NCI-H1105 treated with DMSO at 0.1 percent for 48 hours (cell line): ENCODE data around the gene RBM22.

ENCODE experiments used
- DNase-seq: peaks from one replicate; lab custom pipeline; 2025; lab: John Stamatoyannopoulos, UW

Gene RBM22

DNA sequence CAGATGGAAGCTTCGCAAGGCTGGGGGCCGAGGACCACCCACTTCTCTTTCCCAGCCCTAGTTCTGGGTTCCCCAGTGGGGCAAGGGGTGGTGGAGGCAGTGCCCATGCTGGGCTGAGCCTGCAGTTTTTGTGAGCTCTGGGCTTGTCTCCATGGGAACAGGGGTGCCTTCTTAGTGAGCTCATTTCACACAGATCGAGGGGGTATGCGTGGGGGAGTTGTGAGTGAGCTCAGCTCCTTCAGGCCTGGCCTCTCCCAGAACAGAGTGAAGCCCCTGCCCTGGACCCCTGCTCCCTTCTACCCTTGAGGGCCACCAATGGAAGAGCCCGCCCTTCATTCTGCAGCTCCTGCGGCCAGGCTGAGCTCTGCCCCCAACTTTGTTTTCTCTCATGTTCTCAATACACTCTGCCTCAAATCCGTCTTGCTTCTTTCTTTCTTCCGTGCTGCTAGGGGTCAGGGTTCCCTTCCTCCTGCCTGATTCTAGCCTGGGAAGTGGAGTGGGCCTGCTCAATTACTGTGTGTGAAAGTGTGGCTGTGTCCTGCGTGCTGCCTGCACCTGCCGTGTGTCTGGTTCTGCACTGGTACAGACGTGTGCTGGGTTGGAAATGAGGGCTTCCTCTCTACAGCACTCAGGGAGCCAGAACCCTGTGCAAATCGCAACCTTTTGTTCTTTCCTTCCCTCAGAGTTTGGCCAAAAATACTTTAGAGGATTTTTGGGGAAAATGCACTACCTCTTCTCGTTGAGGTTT lies 48.8 kb downstream of the RBM22 start:
- DNase-seq: no peak

DNA sequence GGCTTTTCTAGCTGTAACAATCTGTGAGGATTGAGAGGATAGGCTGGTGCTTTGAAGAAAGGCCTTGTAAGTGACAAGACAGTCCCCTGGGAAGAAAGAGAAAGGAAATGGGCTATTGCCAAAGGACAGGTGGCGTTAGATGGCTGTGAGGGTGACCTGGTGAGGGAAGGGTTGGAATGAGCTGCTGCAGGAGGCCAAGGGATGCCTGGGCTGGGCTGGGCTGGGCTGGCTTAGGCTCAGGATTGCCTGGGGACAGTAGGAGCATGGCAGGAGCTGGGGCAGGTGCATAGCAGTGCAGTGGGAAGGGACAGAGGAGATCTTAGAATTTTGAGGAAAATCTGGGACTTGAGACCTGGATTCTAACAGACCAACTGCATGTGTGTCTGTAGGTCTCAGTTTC lies 49.5 kb downstream of the RBM22 start:
- no peak for DNase-seq

DNA sequence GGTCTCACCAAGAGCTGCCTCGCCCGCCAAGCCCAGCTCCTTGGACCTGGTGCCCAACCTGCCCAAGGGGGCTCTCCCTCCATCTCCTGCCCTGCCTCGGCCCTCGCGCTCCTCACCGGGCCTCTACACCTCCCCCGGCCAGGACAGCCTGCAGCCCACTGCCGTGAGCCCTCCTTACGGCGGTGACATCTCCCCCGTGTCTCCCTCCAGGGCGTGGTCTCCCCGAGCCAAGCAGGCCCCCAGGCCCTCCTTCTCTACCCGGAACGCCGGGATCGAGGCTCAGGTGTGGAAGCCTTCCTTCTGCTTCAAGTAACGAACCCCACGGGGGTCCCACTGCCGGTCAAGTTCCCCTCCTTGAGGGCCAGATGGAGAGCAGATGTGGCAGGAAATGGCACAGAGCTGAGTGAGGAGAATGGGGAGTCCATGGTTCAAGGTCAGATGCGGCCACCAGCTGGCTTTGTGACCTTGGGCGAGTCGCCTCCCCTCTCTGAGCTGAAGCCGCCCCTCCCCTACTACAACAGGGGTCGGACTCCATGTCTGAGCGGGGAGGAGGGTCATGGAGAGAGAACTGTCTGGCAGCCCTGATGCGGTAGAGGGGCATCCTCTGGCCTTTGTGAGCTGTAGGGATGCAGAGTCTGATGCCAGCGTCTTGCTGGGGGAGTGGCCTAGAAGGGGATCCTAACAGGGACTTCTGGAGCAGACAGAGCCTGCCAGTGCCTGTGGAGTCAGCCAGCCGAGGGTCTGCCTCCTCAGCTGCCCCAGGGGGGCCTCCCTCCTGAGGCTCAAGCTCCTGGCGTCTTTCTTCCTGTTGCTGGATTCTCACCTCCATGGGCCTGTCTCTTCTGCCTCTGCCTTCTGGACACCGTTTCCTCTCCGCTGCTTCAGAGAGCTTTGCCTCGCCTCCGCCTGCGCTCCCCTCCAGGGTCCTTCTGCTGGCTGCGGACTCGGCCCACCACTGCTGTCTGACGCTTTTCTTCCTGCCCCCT lies 50.5 kb downstream of the RBM22 start:
- DNase-seq: no peak

DNA sequence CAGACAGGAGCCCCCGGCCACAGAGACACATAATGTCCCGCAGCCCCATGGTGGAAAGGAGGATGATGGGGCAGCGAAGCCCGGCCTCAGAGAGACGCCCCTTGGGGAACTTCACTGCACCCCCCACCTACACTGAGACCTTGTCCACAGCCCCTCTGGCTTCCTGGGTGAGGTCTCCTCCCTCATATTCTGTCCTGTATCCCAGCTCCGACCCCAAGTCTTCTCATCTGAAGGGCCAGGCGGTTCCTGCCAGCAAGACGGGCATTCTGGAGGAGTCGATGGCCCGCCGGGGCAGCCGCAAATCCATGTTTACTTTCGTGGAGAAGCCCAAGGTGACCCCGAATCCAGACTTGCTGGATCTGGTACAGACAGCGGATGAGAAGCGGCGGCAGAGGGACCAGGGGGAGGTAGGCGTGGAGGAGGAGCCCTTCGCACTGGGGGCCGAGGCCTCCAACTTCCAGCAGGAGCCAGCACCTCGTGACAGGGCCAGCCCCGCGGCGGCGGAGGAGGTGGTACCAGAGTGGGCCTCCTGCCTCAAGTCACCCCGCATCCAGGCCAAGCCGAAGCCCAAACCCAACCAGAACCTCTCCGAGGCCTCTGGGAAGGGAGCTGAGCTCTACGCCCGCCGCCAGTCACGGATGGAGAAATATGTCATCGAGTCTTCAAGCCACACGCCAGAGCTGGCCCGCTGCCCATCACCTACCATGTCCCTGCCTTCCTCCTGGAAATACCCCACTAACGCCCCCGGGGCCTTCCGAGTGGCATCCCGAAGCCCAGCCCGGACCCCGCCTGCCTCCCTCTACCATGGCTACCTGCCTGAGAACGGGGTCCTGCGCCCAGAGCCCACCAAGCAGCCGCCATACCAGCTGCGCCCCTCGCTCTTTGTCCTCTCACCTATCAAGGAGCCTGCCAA lies 51.5 kb downstream of the RBM22 start:
- DNase-seq: no peak

DNA sequence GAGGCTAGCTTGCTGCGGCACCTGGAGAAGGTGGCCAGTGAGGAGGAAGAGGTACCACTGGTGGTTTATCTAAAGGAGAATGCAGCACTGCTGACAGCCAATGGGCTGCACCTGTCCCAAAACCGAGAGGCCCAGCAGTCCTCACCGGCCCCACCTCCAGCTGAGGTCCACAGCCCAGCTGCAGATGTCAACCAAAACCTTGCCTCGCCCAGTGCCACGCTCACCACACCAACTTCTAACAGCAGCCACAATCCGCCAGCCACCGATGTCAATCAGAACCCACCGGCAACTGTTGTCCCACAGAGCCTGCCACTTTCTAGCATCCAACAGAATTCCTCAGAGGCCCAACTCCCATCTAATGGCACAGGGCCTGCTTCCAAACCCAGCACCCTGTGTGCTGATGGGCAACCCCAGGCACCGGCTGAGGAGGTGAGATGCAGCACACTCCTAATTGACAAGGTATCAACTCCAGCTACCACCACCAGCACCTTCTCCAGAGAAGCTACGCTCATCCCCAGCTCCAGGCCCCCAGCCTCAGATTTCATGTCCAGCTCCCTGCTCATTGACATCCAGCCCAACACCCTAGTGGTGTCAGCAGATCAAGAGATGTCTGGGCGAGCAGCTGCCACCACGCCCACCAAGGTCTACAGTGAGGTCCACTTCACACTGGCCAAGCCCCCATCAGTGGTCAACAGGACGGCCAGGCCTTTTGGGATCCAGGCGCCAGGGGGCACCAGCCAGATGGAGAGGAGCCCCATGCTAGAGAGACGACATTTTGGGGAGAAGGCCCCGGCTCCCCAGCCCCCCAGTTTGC lies 52.4 kb downstream of the RBM22 start:
- DNase-seq: no peak

DNA sequence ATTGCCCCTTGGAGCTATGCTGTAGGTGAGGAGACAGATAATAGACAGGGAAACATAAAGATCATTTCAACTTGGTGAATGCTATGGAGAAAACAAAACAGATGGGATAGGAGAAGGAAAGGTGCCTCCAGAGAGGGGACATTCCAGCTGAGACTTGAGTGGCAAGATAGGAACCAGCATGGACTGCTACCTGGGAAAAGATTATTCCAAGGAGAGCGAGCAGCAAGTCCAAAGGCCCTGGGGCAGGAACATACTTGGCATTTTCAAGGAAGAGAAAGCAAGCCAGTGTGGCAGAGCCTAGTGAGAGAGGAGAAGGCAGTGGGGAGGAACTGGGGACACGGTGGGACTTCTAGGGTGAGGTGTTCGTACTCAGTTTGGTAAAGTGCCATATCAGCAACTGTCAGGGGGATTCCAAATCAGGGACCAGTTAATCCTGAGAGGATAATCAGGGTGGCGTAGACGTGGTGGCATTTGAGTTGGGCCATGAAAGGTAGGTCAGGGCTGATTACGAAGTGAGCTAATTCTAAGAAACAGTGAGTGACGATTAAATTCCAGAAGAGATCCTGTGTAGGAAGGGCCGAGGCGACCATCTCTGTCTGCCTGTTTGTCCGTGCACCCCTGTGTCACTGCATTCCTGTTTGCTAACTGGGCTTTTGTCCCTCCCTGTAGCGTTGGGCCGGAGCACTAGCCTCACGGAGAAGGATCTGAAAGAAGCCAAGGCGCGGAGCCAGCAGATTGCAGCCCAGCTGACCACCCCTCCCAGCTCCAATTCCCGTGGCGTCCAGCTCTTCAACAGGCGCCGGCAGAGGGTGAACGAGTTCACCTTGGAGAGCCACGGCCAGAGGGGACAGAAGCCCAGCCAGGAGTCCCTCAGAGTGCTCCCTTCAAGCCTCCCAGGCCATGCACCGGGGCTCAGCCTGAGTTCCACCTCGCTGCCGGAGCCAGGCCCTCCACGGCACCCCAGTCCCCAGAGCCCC lies 53.3 kb downstream of the RBM22 start:
- DNase-seq: no peak

DNA sequence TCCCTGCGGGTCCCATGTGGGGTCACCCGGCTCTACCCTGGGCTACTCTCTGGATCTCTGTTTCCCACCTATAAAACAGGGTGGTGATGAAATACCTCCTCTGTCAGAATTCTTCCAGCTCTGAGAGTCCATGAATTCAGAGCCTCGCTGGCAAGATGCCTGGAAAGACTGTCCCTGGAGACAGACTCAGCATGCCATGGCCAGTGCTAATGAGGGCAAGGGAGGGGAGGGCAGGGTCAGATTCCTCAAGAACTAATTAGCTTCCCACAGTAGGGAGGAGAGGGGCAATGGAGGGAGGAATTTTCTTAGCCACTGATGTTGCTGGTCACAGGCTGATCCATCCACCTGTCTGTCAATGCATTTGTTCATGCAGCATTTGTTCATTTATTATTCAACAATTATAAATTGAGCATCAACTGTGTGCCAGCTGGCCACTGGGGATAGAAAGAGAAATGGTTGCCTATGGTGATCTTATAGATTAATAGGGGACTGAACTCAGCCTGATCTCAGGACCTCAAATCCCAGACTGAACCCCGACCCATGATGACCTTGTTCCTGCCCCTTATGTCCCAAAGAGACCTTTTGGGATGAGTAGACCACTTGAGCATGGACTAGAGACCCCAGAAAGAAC lies 55.7 kb downstream of the RBM22 start:
- DNase-seq: no peak

DNA sequence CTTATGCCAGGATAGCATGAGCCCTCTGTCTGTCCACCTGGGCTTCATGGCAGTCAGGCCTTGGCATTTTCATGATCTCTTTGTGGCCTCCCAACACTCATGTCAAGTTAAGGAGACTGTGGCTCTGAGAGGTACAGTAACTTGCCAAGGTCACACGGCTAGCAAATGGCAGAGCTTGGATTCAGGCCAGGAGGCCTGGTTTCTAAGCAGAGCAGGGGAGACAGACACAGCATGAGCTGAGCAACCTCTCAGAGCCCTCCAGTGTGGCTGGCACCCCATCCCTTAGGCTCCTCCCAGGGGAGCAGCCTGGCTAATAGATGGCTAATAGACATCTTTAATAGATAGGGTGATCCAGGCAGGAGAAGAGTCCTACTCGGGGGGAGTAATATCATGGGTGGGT lies 56.3 kb downstream of the RBM22 start:
- no peak for DNase-seq

DNA sequence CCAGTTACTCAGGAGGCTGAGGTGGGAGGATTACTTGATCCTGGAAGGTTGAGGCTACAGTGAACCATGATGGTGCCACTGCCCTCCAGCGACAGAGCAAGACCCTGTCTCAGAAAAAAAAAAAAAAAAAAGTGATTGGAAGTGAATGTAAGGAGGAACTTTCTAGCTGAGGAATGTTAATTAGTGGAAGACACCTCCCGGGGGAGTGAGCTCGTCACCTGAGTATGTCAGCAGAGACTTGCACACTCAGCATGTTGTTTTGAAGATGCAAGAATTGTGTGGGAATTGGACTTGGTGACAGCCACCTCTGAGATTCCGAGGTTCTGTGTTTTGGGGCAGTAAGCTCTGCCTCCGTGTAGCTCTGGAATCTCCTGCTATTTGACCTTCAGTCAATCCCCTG lies 56.8 kb downstream of the RBM22 start:
- no peak for DNase-seq

DNA sequence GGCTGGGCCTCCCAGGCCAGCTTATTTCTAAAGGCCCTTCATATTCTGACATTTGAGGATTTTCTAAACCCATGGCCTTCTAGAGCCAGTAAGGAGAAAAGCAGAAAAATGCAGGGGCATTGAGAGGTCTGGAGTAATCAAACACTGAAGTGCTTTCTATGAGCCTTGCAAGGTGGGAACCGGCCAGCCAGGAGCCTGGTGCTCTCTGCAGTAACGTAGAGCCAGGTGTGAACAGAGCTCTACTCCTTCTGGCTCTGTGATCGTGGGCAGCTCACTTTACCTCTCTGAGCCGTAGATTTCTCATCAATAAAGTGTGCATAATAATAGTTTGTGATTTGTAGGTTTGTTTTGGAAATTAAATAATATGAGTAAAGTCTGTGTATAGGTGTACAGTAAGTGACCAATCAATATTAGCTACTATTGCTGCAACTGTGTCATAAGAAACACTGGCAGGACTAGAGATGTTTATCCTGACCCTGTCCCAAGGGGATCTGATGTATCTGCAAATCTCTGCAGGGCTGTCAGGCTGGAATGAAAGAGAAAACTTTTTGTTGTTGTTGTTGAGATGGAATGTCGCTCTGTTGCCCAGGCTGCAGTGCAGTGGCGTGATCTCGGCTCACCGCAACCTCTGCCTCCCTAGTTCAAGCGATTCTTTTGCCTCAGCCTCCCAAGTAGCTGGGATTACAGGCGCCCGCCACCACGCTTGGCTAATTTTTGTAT lies 57.7 kb downstream of the RBM22 start:
- no peak for DNase-seq

DNA sequence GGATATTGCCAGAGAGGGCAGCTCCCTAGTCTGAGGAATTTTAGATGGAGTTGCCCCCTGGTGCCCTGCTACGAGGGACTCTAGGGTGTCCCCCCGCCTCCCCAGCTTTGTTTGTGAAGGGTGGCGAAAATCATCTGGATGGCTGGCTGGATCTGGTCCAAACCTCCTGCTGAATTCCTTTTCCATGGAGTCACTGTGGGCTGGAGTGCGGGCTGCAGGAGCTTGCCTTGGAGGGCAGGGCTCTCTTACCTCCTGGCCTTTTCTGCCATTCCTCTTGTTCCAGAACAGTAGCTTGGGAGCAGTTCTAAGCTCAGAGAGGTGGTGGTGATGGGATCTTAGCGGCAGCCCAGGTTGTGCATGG lies 58.3 kb downstream of the RBM22 start:
- no peak for DNase-seq

DNA sequence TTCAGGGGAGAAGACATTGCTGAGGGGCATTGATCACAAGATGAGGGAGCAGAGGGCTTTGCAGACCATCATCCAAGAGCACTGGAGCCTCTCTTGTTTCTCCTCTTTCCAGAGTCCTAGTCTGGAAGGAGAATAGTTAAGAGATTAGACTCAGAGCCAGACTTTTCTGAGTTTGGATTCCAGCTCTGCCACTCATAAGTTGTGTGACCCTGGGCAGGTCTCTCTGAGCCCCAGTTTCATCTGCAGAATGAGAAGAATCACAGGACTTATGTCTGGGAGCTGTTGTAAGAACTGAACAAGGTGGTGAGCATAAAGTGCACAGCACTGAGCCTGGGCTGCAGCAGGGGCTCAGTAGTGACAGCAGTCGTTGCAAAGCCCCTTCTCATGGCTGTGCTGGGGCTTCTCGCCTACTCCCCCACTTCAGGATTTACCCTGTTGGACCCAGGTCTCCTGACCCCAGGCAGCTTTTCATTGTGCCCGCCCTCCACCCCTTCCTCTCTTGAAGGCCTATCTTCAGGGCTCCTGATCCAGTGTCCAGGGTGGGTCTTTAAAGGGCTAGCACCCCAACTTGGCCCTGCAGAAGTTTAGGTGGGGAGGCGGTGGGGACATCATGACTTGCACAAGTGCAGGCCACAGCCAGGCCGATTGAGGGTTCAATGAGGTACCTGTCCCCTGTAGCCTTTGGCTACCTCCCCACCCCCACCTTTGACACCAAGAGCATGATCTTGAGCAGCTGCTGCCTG lies 58.9 kb downstream of the RBM22 start:
- DNase-seq: no peak

DNA sequence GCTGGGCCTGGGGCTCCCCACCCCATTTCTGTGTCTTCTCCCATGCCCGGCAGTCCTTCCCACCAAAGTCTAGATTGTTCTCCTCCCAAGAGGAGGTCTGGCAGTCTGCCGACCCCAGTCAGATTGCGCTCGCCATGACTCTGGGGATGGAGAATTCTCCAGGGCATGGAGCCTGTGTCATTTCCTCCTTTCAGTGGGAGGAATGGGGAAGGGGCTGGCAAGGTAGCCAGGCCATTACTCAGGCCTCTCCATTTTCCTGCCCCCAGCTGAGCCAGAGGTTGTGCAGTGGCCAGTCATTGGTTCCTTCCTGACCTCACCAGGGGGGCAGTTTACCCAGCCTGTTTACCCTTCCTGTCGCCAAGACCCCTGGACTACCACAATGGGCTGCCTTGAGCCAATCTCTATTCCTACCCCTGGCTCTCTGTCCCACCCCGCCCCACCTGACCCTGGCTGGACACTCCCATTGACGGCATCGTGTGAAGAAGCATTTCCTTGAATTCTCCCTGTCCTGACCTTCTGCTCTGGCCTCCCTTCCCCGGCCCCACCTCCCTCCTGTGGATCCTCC lies 59.8 kb downstream of the RBM22 start:
- no peak for DNase-seq
